IMR-90 (cell line): ENCODE measurements around the gene CSPG5. TPM values are rescaled to one million over a fixed set of nuclear protein-coding genes. Genes with fewer than 3 reads are reported as not detected.

Source experiments
- ATAC-seq: fragments of 200-7000 bp; cut with Tn5 transposase; 2 replicates; pipeline ENCODE4 v1.9.1; 2020; ENCODE audit warnings: low read depth, mild to moderate bottlenecking, moderate library complexity
- BruUV-seq: library from RNA; stranded (reverse); fragments of 400-500 nt; replicated peaks from 2 replicates; lab custom pipeline; 2021; lab: Mats Ljungman, UMichigan
- CTCF ChIA-PET: fragments of 300-600 bp; formaldehyde crosslinking; extraction: SDS; loops from one replicate; lab custom pipeline; 2021; ENCODE audit warnings: antibody characterized with exemption; lab: Yijun Ruan, JAX
- POLR2A ChIA-PET: fragments of 300-600 bp; sonication (Branson Sonifier 250); formaldehyde crosslinking; loops from one replicate; lab custom pipeline; 2022; ENCODE audit warnings: antibody characterized with exemption; ENCODE audit not compliant: unreplicated experiment; lab: Charles Lee
- DNase-seq: peaks from one replicate; pipeline ENCODE4 v3.0.0; 2013
- H2AFZ ChIP-seq: replicated peaks from 2 replicates; pipeline ENCODE3; 2013; ENCODE audit warnings: low read length, mild to moderate bottlenecking; ENCODE audit not compliant: poor library complexity
- H2AK5ac ChIP-seq: 2 replicates; pipeline ENCODE4 v1.6.1; 2013; ENCODE audit warnings: low read depth, low read length, inconsistent platforms
- H2AK9ac ChIP-seq: replicated peaks from 2 replicates; pipeline ENCODE3; 2013; ENCODE audit warnings: mild to moderate bottlenecking, low read depth, low read length, moderate library complexity; ENCODE audit not compliant: poor library complexity
- H2BK120ac ChIP-seq: 2 replicates; pipeline ENCODE4 v1.6.1; 2013; ENCODE audit warnings: low read depth, low read length, inconsistent platforms
- H2BK15ac ChIP-seq: 3 replicates; pipeline ENCODE4 v1.6.1; 2013; ENCODE audit warnings: low read depth, low read length, inconsistent platforms
- H2BK20ac ChIP-seq: 2 replicates; pipeline ENCODE4 v1.6.1; 2013; ENCODE audit warnings: low read depth, mild to moderate bottlenecking, inconsistent platforms, low read length, moderate library complexity
- H2BK5ac ChIP-seq: 2 replicates; pipeline ENCODE4 v1.6.1; 2013; ENCODE audit warnings: mild to moderate bottlenecking, low read depth, low read length, inconsistent platforms; ENCODE audit not compliant: poor library complexity, severe bottlenecking
- H3K14ac ChIP-seq: replicated peaks from 2 replicates; pipeline ENCODE4 v1.6.1; 2013; ENCODE audit warnings: low read depth, low read length, inconsistent platforms
- H3K18ac ChIP-seq: 2 replicates; pipeline ENCODE4 v1.6.1; 2013; ENCODE audit warnings: low read depth, low read length, control low read depth
- H3K23ac ChIP-seq: 2 replicates; pipeline ENCODE4 v1.6.1; 2013; ENCODE audit warnings: low read depth, low read length, inconsistent platforms
- H3K27ac ChIP-seq: 2 replicates; pipeline ENCODE4 v1.5.1; 2013; ENCODE audit warnings: mild to moderate bottlenecking, control low read depth, low read length; ENCODE audit not compliant: insufficient read depth
- H3K27me3 ChIP-seq: 2 replicates; pipeline ENCODE4 v1.6.1; 2013; ENCODE audit warnings: low read length; ENCODE audit not compliant: control insufficient read depth, insufficient read depth
- H3K36me3 ChIP-seq: 2 replicates; pipeline ENCODE4 v1.6.1; 2013; ENCODE audit warnings: low read length, mixed read lengths; ENCODE audit not compliant: control insufficient read depth, insufficient read depth
- H3K4ac ChIP-seq: 2 replicates; pipeline ENCODE4 v1.6.1; 2013; ENCODE audit warnings: low read depth, low read length, inconsistent platforms
- H3K4me1 ChIP-seq: 2 replicates; pipeline ENCODE4 v1.6.1; 2013; ENCODE audit warnings: low read length, mixed read lengths; ENCODE audit not compliant: control insufficient read depth, insufficient read depth
- H3K4me2 ChIP-seq: 2 replicates; pipeline ENCODE4 v1.6.1; 2013; ENCODE audit warnings: low read depth, mild to moderate bottlenecking, control low read depth, low read length, moderate library complexity
- H3K4me3 ChIP-seq: 2 replicates; pipeline ENCODE4 v1.5.1; 2013; ENCODE audit warnings: low read depth, mild to moderate bottlenecking, control low read depth, low read length, moderate library complexity; ENCODE audit not compliant: insufficient read depth
- H3K56ac ChIP-seq: 2 replicates; pipeline ENCODE4 v1.6.1; 2013; ENCODE audit warnings: low read length, inconsistent platforms; ENCODE audit not compliant: insufficient read depth; ENCODE audit errors: extremely low read depth
- H3K79me1 ChIP-seq, 2 experiments: 2 replicates each; pipeline ENCODE4 v1.6.1; 2013; ENCODE audit warnings: low read length in 2 of 2, inconsistent platforms in 1 of 2, low read depth in 1 of 2
- H3K9ac ChIP-seq: 2 replicates; pipeline ENCODE4 v1.6.1; 2013; ENCODE audit warnings: low read depth, low read length, control low read depth
- H3K9me1 ChIP-seq: 2 replicates; pipeline ENCODE4 v1.6.1; 2013; ENCODE audit warnings: low read length, inconsistent platforms; ENCODE audit not compliant: insufficient read depth
- H3K9me3 ChIP-seq: 2 replicates; pipeline ENCODE4 v1.6.1; 2013; ENCODE audit warnings: low read length; ENCODE audit not compliant: control insufficient read depth, insufficient read depth
- H4K20me1 ChIP-seq: 2 replicates; pipeline ENCODE4 v1.6.1; 2013; ENCODE audit warnings: low read length, inconsistent platforms; ENCODE audit not compliant: insufficient read depth
- H4K5ac ChIP-seq: 2 replicates; pipeline ENCODE4 v1.6.1; 2013; ENCODE audit warnings: mild to moderate bottlenecking, low read depth, low read length, control low read depth
- H4K8ac ChIP-seq, 2 experiments: 2 replicates each; pipeline ENCODE4 v1.6.1; 2013; ENCODE audit warnings: low read depth in 2 of 2, low read length in 2 of 2, control low read depth in 1 of 2, inconsistent platforms in 1 of 2
- H4K91ac ChIP-seq: 2 replicates; pipeline ENCODE4 v1.6.1; 2013; ENCODE audit warnings: low read depth, low read length, inconsistent platforms; ENCODE audit not compliant: insufficient read depth
- BHLHE40 ChIP-seq: fragments of 150-350 bp; IDR thresholded peaks from 2 replicates; pipeline ENCODE4 v1.6.1; 2016; ENCODE audit warnings: mild to moderate bottlenecking, low read depth, low read length
- CEBPB ChIP-seq: IDR thresholded peaks from 2 replicates; pipeline ENCODE4 v1.6.1; 2012; ENCODE audit warnings: low read depth, low read length, improper control_type of control experiment
- CHD1 ChIP-seq: IDR thresholded peaks from 2 replicates; pipeline ENCODE4 v1.6.1; 2012; ENCODE audit warnings: low read depth, low read length, improper control_type of control experiment
- CTCF ChIP-seq: conservative IDR thresholded peaks from 2 replicates; pipeline ENCODE4 v1.5.1; 2012; ENCODE audit warnings: mild to moderate bottlenecking, low read depth, low read length, improper control_type of control experiment
- FOS ChIP-seq: fragments of 150-350 bp; IDR thresholded peaks from 2 replicates; pipeline ENCODE4 v1.6.1; 2016; ENCODE audit warnings: low read depth, low read length
- MAFK ChIP-seq: IDR thresholded peaks from 2 replicates; pipeline ENCODE4 v1.6.1; 2012; ENCODE audit warnings: low read depth, low read length, improper control_type of control experiment
- MAZ ChIP-seq: IDR thresholded peaks from 2 replicates; pipeline ENCODE4 v1.6.1; 2012; ENCODE audit warnings: low read depth, mild to moderate bottlenecking, low read length, improper control_type of control experiment, moderate library complexity, borderline replicate concordance
- MXI1 ChIP-seq: IDR thresholded peaks from 2 replicates; pipeline ENCODE4 v1.6.1; 2012; ENCODE audit warnings: low read depth, mild to moderate bottlenecking, low read length, moderate library complexity, borderline replicate concordance
- NFE2L2 ChIP-seq: fragments of 150-350 bp; IDR thresholded peaks from 2 replicates; pipeline ENCODE4 v1.6.1; 2016; ENCODE audit warnings: low read depth, mild to moderate bottlenecking, low read length
- POLR2A ChIP-seq: IDR thresholded peaks from 2 replicates; pipeline ENCODE4 v1.6.1; 2012; ENCODE audit warnings: mild to moderate bottlenecking, low read depth, low read length
- RAD21 ChIP-seq: IDR thresholded peaks from 2 replicates; pipeline ENCODE4 v1.6.1; 2012; ENCODE audit warnings: low read length, improper control_type of control experiment
- RFX5 ChIP-seq: IDR thresholded peaks from 2 replicates; pipeline ENCODE4 v1.8.0; 2012; ENCODE audit warnings: low read depth, mild to moderate bottlenecking, low read length, moderate library complexity
- SMC3 ChIP-seq: fragments of 150-350 bp; IDR thresholded peaks from 2 replicates; pipeline ENCODE4 v1.6.1; 2016; ENCODE audit warnings: low read depth, mild to moderate bottlenecking, antibody characterized with exemption, low read length, moderate library complexity
- WGBS, 2 experiments: methylation state at CpG; one replicate each; pipeline versions ENCODE4 v1.1.5 to v1.1.7; 2013; ENCODE audit warnings: missing lambda C conversion rate in 2 of 2; ENCODE audit not compliant: insufficient read length in 1 of 2; ENCODE audit errors: extremely low coverage in 2 of 2; 5-methylcytosine and 5-hydroxymethylcytosine counted together
- dilution Hi-C: fragments of 300-500 bp; cut with HindIII; formaldehyde crosslinking; loops from one replicate; pipeline ENCODE4 v1.14.3; 2018; ENCODE audit warnings: low sequenced_read_pairs; ENCODE audit not compliant: unreplicated experiment
- in situ Hi-C: fragments of 300-500 bp; cut with MboI; formaldehyde crosslinking; loops from 3 replicates; pipeline ENCODE4 v1.14.3; 2019; ENCODE audit warnings: low sequenced_read_pairs, inconsistent platforms, mixed read lengths
- intact Hi-C: fragments of 100-400 bp; cut with micrococcal nuclease; formaldehyde crosslinking; loops from 2 replicates; pipeline ENCODE4 v1.10.0; 2022
- polyA plus RNA-seq, 3 experiments: library from polyadenylated mRNA; depleted of rRNA; stranded (reverse); fragments of >200 nt; gene quantifications; 2 replicates each; pipeline ENCODE4 v1.2.3, GENCODE V29; 2012; ENCODE audit warnings: low replicate concordance in 1 of 3
- total RNA-seq: library from RNA; depleted of rRNA; stranded (reverse); fragments of >200 nt; gene quantifications from 2 replicates; pipeline ENCODE4 v1.2.3, GENCODE V29; 2012
- TF ChIP-seq, protein P1 (sequence below): fragments of 150-350 bp; IDR thresholded peaks from 2 replicates; pipeline ENCODE4 v1.6.1; 2017; ENCODE audit warnings: mild to moderate bottlenecking, antibody characterized with exemption, low read length, low read depth
- TF ChIP-seq, protein P2 (sequence below): fragments of 150-350 bp; IDR thresholded peaks from 2 replicates; pipeline ENCODE4 v1.6.1; 2016; ENCODE audit warnings: low read depth, mild to moderate bottlenecking, low read length, moderate library complexity, borderline replicate concordance

Gene CSPG5
- total and polyA plus RNA-seq, 2 of the 4 experiments (the other 2 are of a cell fraction) = under 0.01 to 0.10 TPM

GRCh38 chr3:47517937-47518336 is 60.7 kb downstream of the CSPG5 start:
- Histone ChIP-seq H3K36me3 (no peaks in the 10 kb centered on the region), H3K4me1 (no peaks in the 10 kb centered on the region), H2AFZ (no peak overlapping the region), H2BK5ac (no peak overlapping the region), H4K20me1 (no peaks in the 10 kb centered on the region), H2AK5ac (no peak overlapping the region), H2BK20ac (no peak overlapping the region), H3K56ac (no peak overlapping the region), H3K9ac (no peak overlapping the region), H4K5ac (no peak overlapping the region), H4K8ac (no peak overlapping the region), H3K27ac (no peak overlapping the region), H3K4me3 (no peak overlapping the region), H3K14ac (no peak overlapping the region), H3K4ac (no peak overlapping the region), H3K4me2 (no peak overlapping the region), H4K91ac (no peak overlapping the region), H3K9me3 (no peaks in the 10 kb centered on the region), H2AK9ac (no peak overlapping the region), H3K23ac (no peak overlapping the region), H2BK15ac (no peak overlapping the region), H3K9me1 (no peaks in the 10 kb centered on the region), H3K18ac (no peak overlapping the region), H3K27me3 (no peaks in the 10 kb centered on the region), H2BK120ac (no peak overlapping the region), H3K79me1 (no peaks in the 10 kb centered on the region)
- in situ Hi-C loops (no loop called here), intact Hi-C loops (no loop called here), dilution Hi-C loops (no loop called here)
- POLR2A ChIA-PET = interaction anchor here (0.6 kb wide), 1 partner anchor 320 kb away, joined by 4 read pairs; no protein-coding TSS in a partner anchor
- ATAC-seq (no peak), DNase-seq (no peak)
- no TSS peak for BruUV-seq
- CTCF ChIA-PET = no interaction called here
- WGBS, 2 experiments = no CpG with 5 or more reads among the region's 2 CpGs
- TF ChIP-seq FOS (no peak), POLR2A (no peak), MXI1 (no peak), CEBPB (no peak), MAZ (no peak), SMC3 (no peak), RAD21 (no peak), RFX5 (no peak), NFE2L2 (no peak), BHLHE40 (no peak), CTCF (no peak), CHD1 (no peak), MAFK (no peak)
- TF ChIP-seq, protein P1, sequence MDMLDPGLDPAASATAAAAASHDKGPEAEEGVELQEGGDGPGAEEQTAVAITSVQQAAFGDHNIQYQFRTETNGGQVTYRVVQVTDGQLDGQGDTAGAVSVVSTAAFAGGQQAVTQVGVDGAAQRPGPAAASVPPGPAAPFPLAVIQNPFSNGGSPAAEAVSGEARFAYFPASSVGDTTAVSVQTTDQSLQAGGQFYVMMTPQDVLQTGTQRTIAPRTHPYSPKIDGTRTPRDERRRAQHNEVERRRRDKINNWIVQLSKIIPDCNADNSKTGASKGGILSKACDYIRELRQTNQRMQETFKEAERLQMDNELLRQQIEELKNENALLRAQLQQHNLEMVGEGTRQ = no peak
- TF ChIP-seq, protein P2, sequence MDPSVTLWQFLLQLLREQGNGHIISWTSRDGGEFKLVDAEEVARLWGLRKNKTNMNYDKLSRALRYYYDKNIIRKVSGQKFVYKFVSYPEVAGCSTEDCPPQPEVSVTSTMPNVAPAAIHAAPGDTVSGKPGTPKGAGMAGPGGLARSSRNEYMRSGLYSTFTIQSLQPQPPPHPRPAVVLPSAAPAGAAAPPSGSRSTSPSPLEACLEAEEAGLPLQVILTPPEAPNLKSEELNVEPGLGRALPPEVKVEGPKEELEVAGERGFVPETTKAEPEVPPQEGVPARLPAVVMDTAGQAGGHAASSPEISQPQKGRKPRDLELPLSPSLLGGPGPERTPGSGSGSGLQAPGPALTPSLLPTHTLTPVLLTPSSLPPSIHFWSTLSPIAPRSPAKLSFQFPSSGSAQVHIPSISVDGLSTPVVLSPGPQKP = no peak
